HepG2 (cell line): Measurements from ENCODE around the gene PLAGL2. TPM values are rescaled to one million over a fixed set of nuclear protein-coding genes. Genes with fewer than 3 reads are reported as not detected.

Experiments used
- ATAC-seq: fragments of 200-7000 bp; cut with Tn5 transposase; 3 replicates; pipeline ENCODE4 v1.9.1; 2020; ENCODE audit warnings: mild to moderate bottlenecking, moderate library complexity
- BruUV-seq: library from RNA; stranded (reverse); fragments of 400-500 nt; replicated peaks from 2 replicates; lab custom pipeline; 2021; lab: Mats Ljungman, UMichigan
- CTCF ChIA-PET: fragments of 300-600 bp; formaldehyde crosslinking; extraction: SDS; loops from one replicate; lab custom pipeline; 2021; ENCODE audit warnings: low total read pairs, inconsistent platforms, low intra/inter-chr PET ratio; lab: Yijun Ruan, JAX
- POLR2A ChIA-PET: fragments of 350-600 bp; sonication (Branson Sonifier 250); formaldehyde crosslinking; loops from one replicate; lab custom pipeline; 2020; ENCODE audit warnings: antibody characterized with exemption, inconsistent platforms; lab: Yijun Ruan, JAX
- DNase-seq: peaks from one replicate; pipeline ENCODE4 v3.0.0-alpha.2; 2015; ENCODE audit warnings: low spot score
- FAIRE-seq: peaks from 3 replicates; lab custom pipeline; 2011; peaks lifted over from hg19 to GRCh38; lab: Jason Lieb, UNC
- H2AFZ ChIP-seq: one replicate; pipeline ENCODE4 v1.6.1; 2011; ENCODE audit warnings: low read length, inconsistent platforms
- H3K27ac ChIP-seq: fragments of 300-600 bp; 3 replicates; pipeline ENCODE4 v1.8.0; 2011; ENCODE audit warnings: mixed run types, mild to moderate bottlenecking, mixed read lengths, low read length, inconsistent platforms; ENCODE audit not compliant: insufficient read depth; ENCODE audit errors: extremely low read length
- H3K27me3 ChIP-seq, 2 experiments: fragments of 200-600 bp in 1 of 2; 2 replicates in 1 of 2; 3 replicates in 1 of 2; pipeline versions ENCODE4 v1.6.0 to v1.8.0; 2011; ENCODE audit warnings: low read length in 2 of 2, mild to moderate bottlenecking in 2 of 2, moderate library complexity in 2 of 2, inconsistent platforms in 1 of 2; ENCODE audit not compliant: insufficient read depth in 2 of 2, control insufficient read depth in 1 of 2
- H3K36me3 ChIP-seq, 2 experiments: fragments of 200-600 bp in 1 of 2; replicated peaks in 1 of 2; 2 replicates in 1 of 2; 3 replicates in 1 of 2; pipeline versions ENCODE4 v1.5.1 to v1.8.0; 2011; ENCODE audit warnings: low read length in 2 of 2, inconsistent platforms in 1 of 2; ENCODE audit not compliant: insufficient read depth in 2 of 2, control insufficient read depth in 1 of 2
- H3K4me1 ChIP-seq: 2 replicates; pipeline ENCODE4 v1.5.1; 2012; ENCODE audit warnings: low read length, inconsistent platforms; ENCODE audit not compliant: insufficient read depth
- H3K4me2 ChIP-seq: 2 replicates; pipeline ENCODE4 v1.6.0; 2011; ENCODE audit warnings: low read depth, low read length, inconsistent platforms
- H3K4me3 ChIP-seq, 3 experiments: fragments of 200-600 bp in 1 of 3; sonication (generic), shearing (Covaris generic) in 1 of 3; replicated peaks in 1 of 3; 2 replicates each; pipeline ENCODE4 v1.5.1; 2011 to 2016; ENCODE audit warnings: low read length in 3 of 3, inconsistent platforms in 2 of 3, low read depth in 2 of 3, mild to moderate bottlenecking in 2 of 3, control low read depth in 1 of 3, mixed read lengths in 1 of 3; ENCODE audit not compliant: insufficient read depth in 1 of 3
- H3K79me2 ChIP-seq: one replicate; pipeline ENCODE4 v1.6.1; 2011; ENCODE audit warnings: low read length, inconsistent platforms; ENCODE audit not compliant: insufficient read depth
- H3K9ac ChIP-seq: 2 replicates; pipeline ENCODE4 v1.6.0; 2011; ENCODE audit warnings: mild to moderate bottlenecking, low read depth, low read length, inconsistent platforms; ENCODE audit not compliant: insufficient read depth
- H3K9me3 ChIP-seq: 2 replicates; pipeline ENCODE4 v1.5.1; 2012; ENCODE audit warnings: mild to moderate bottlenecking, low read length
- H4K20me1 ChIP-seq: 2 replicates; pipeline ENCODE4 v1.6.0; 2011; ENCODE audit warnings: inconsistent platforms, mild to moderate bottlenecking, low read length, moderate library complexity; ENCODE audit not compliant: insufficient read depth
- ARID3A ChIP-seq: IDR thresholded peaks from 2 replicates; pipeline ENCODE4 v1.6.1; 2012; ENCODE audit warnings: low read depth, low read length, improper control_type of control experiment
- CERS6 ChIP-seq: sonication (generic); formaldehyde crosslinking; IDR thresholded peaks from 2 replicates; pipeline ENCODE4 v1.5.0; 2020; ENCODE audit warnings: missing genetic modification reagents
- DPF2 ChIP-seq: sonication (generic); formaldehyde crosslinking; IDR thresholded peaks from 2 replicates; pipeline ENCODE4 v1.4.0; 2020; ENCODE audit warnings: mild to moderate bottlenecking, low read depth, missing genetic modification reagents, borderline replicate concordance
- GATAD1 ChIP-seq: IDR thresholded peaks from 2 replicates; pipeline ENCODE4 v1.6.1; 2016; ENCODE audit warnings: missing genetic modification reagents, missing compliant biosample characterization
- GATAD2A ChIP-seq: IDR thresholded peaks from 2 replicates; pipeline ENCODE4 v1.6.1; 2016
- NCOR1 ChIP-seq: fragments of 200-600 bp; sonication (generic); IDR thresholded peaks from 2 replicates; pipeline ENCODE4 v1.7.0; 2017; ENCODE audit warnings: antibody characterized with exemption, low read length, borderline replicate concordance
- ZC3H13 ChIP-seq: sonication (generic); formaldehyde crosslinking; IDR thresholded peaks from 2 replicates; pipeline ENCODE4 v1.8.1; 2023; ENCODE audit warnings: mild to moderate bottlenecking, missing genetic modification reagents, moderate library complexity
- ZFAT ChIP-seq: sonication (generic); formaldehyde crosslinking; conservative IDR thresholded peaks from 2 replicates; pipeline ENCODE4 v1.8.1; 2023; ENCODE audit warnings: missing genetic modification reagents, inconsistent platforms
- ZKSCAN8 ChIP-seq: IDR thresholded peaks from 2 replicates; pipeline ENCODE4 v1.6.1; 2016; ENCODE audit warnings: borderline replicate concordance, missing genetic modification reagents, missing compliant biosample characterization
- ZNF564 ChIP-seq: sonication (generic); formaldehyde crosslinking; IDR thresholded peaks from 2 replicates; pipeline ENCODE4 v1.8.1; 2023; ENCODE audit warnings: mild to moderate bottlenecking, missing genetic modification reagents
- ZNF761 ChIP-seq: sonication (generic); formaldehyde crosslinking; conservative IDR thresholded peaks from 2 replicates; pipeline ENCODE4 v1.4.0; 2020; ENCODE audit warnings: mild to moderate bottlenecking, missing genetic modification reagents
- whole genome bisulfite sequencing: methylation state at CpG from one replicate; pipeline ENCODE4 v1.1.6; 2017; ENCODE audit warnings: low lambda C conversion rate; 5-methylcytosine and 5-hydroxymethylcytosine counted together
- in situ Hi-C: cut with HindIII; loops from 2 replicates; pipeline ENCODE4 v1.10.0; 2017; ENCODE audit warnings: low pct_unique_long_range_greater_than_20kb; ENCODE audit not compliant: extremely low pct_ligation_motif_present
- intact Hi-C: fragments of 100-400 bp; cut with micrococcal nuclease; formaldehyde crosslinking; loops from one replicate; pipeline ENCODE4 v1.10.0; 2022; ENCODE audit not compliant: unreplicated experiment
- polyA plus RNA-seq, 8 experiments: library from polyadenylated mRNA; depleted of rRNA in 3 of 8; stranded (reverse) in 7 of 8; unstranded in 1 of 8; fragments of >200 nt; fragmentation: Illumina TruSeq in 4 of 8; extraction: Trizol in 4 of 8; gene quantifications; 2 replicates each; pipeline versions ENCODE4 v1.2.1 to v1.2.3, GENCODE V29; 2011 to 2016; ENCODE audit warnings: low read depth in 4 of 8, missing spikeins in 1 of 8, mixed read lengths in 1 of 8; ENCODE audit not compliant: insufficient read depth in 1 of 8
- total RNA-seq, 5 experiments: library from RNA; depleted of rRNA; stranded (reverse); fragments of >200 nt; fragmentation: Illumina TruSeq; extraction: Trizol; gene quantifications; 2 replicates each; pipeline ENCODE4 v1.2.3, GENCODE V29; 2016; ENCODE audit warnings: low read depth in 1 of 5
- TF ChIP-seq, protein P1 (sequence below): sonication (generic); formaldehyde crosslinking; IDR thresholded peaks from 2 replicates; pipeline ENCODE4 v1.5.0; 2020; ENCODE audit warnings: mild to moderate bottlenecking, missing genetic modification reagents
- TF ChIP-seq, protein P2 (sequence below): sonication (generic); formaldehyde crosslinking; IDR thresholded peaks from 2 replicates; pipeline ENCODE4 v1.9.0; 2022; ENCODE audit warnings: missing genetic modification reagents, mild to moderate bottlenecking, borderline replicate concordance

The PLAGL2 gene
- total and polyA plus RNA-seq, 2 of the 13 experiments (the other 11 are each of a cell fraction or from before 2014, with no cell fraction given) = 15.2 to 15.3 TPM

DNA sequence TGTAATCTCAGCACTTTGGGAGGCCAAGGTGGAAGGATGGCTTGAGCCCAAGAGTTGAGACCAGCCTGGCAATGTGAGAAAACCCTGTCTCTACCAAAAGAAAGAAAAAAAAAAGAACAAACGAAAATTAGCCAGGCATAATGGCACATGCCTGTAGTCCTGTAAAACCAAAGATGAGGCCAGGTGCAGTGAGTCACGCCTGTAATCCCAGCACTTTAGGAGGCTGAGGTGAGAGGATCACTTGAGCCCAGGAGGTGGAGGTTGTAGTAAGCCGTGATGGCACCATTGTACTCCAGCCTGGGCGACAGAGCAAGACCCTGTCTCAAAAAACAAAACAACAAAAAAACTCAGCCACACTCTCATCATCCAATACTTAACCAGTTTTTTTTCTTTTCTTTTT, 37.4 kb upstream of the PLAGL2 start (continued):
- TF ChIP-seq, protein P1, sequence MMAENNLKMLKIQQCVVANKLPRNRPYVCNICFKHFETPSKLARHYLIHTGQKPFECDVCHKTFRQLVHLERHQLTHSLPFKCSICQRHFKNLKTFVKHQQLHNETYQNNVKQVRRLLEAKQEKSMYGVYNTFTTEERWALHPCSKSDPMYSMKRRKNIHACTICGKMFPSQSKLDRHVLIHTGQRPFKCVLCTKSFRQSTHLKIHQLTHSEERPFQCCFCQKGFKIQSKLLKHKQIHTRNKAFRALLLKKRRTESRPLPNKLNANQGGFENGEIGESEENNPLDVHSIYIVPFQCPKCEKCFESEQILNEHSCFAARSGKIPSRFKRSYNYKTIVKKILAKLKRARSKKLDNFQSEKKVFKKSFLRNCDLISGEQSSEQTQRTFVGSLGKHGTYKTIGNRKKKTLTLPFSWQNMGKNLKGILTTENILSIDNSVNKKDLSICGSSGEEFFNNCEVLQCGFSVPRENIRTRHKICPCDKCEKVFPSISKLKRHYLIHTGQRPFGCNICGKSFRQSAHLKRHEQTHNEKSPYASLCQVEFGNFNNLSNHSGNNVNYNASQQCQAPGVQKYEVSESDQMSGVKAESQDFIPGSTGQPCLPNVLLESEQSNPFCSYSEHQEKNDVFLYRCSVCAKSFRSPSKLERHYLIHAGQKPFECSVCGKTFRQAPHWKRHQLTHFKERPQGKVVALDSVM (CRISPR knock-in tag) = peak; percentile 76
- no peak for TF ChIP-seq ZC3H13 (CRISPR knock-in tag)
- TF ChIP-seq, protein P2, sequence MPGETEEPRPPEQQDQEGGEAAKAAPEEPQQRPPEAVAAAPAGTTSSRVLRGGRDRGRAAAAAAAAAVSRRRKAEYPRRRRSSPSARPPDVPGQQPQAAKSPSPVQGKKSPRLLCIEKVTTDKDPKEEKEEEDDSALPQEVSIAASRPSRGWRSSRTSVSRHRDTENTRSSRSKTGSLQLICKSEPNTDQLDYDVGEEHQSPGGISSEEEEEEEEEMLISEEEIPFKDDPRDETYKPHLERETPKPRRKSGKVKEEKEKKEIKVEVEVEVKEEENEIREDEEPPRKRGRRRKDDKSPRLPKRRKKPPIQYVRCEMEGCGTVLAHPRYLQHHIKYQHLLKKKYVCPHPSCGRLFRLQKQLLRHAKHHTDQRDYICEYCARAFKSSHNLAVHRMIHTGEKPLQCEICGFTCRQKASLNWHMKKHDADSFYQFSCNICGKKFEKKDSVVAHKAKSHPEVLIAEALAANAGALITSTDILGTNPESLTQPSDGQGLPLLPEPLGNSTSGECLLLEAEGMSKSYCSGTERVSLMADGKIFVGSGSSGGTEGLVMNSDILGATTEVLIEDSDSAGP (CRISPR knock-in tag) = no peak

GRCh38 chr20:32244150-32244823, 36.7 kb upstream of the PLAGL2 start:
- DNase-seq (peak; percentile 56), ATAC-seq (peak; percentile 58), FAIRE-seq (no peak)
- H3K27me3 ChIP-seq = no peaks in the 10 kb centered on the region
- no peaks in the 10 kb centered on the region for H3K79me2 ChIP-seq
- H3K9me3 ChIP-seq = no peaks in the 10 kb centered on the region
- peak overlapping the region; percentile 0 for H3K27ac ChIP-seq
- ChIA-PET CTCF (no interaction called here), POLR2A (interaction anchor here (0.7 to 1.7 kb wide), 6 partner anchors 8 to 82 kb away, joined by 3 to 10 read pairs (median 5); no protein-coding TSS in a partner anchor)
- peaks cover 54% of the 10 kb centered on the region for H3K4me1 ChIP-seq
- peak overlapping the region; percentile 84 for H3K4me2 ChIP-seq
- peak overlapping the region; percentile 85 for H2AFZ ChIP-seq
- intact Hi-C loops (loop anchor here (5.0 kb wide), 1 partner anchor 43 kb away; no protein-coding TSS in a partner anchor), in situ Hi-C loops (no loop called here)
- H3K4me3 ChIP-seq = peak overlapping the region; percentile 21 to 64 (median 41)
- peak overlapping the region; percentile 56 for H3K9ac ChIP-seq
- 9% methylated on average over 6 of the region's 6 CpGs for WGBS
- BruUV-seq = no TSS peak
- no peaks in the 10 kb centered on the region for H3K36me3 ChIP-seq
- H4K20me1 ChIP-seq = no peaks in the 10 kb centered on the region
- TF ChIP-seq ZKSCAN8 (peak; percentile 13; the same call in 1 of the 2 replicates), CERS6 (CRISPR knock-in tag) (no peak), NCOR1 (0 out of 2 replicates have a peak, but pooled peaks have one; percentile 32), ZFAT (no peak), ARID3A (peak; percentile 29; the same call in 1 of the 2 replicates), ZNF564 (CRISPR knock-in tag) (0 out of 2 replicates have a peak, but pooled peaks have one; percentile 18), GATAD1 (CRISPR knock-in tag) (0 out of 2 replicates have a peak, but pooled peaks have one; percentile 17), DPF2 (peak; percentile 52; the same call in 1 of the 2 replicates), ZNF761 (CRISPR knock-in tag) (no peak), GATAD2A (CRISPR knock-in tag) (peak; percentile 63; the same call in 1 of the 2 replicates)
